ENCODE results near the gene MESD.

MESD gene

GRCh38 chr15:80904998-80905397 is 84.6 kb downstream of the MESD start:
- no peak for DNase-seq (ENCODE audit: low read depth in 2 of 2)

GRCh38 chr15:80902298-80902801 is 87.3 kb downstream of the MESD start:
- DNase-seq (ENCODE audit: low read depth in 2 of 2), result no peak

GRCh38 chr15:80898040-80898439 is 91.6 kb downstream of the MESD start:
- DNase-seq (ENCODE audit: low read depth in 2 of 2), result no peak
